ENCODE measurements around the gene TRIP13.
"Not testable (repeated sequence)": the region's sequence is repeated elsewhere in the genome, so short reads cannot be mapped to it uniquely, and the experiment has no call there.

Gene TRIP13

GRCh38 chr5:921456-922435, 29.1 kb downstream of the TRIP13 start:
- no peak for DNase-seq

- DNase-seq = no peak
Measured at GRCh38 chr5:922436-923280, 30.0 kb downstream of the TRIP13 start.

- peak; percentile 77 for DNase-seq
Measured at GRCh38 chr5:923281-923873, 30.7 kb downstream of the TRIP13 start.

- DNase-seq = peak; percentile 36
Measured at GRCh38 chr5:926417-927171, 33.9 kb downstream of the TRIP13 start.

GRCh38 chr5:927172-928015, 34.7 kb downstream of the TRIP13 start:
- DNase-seq = no peak

- DNase-seq = not testable (repeated sequence)
Measured at GRCh38 chr5:929182-929581, 36.5 kb downstream of the TRIP13 start.

- DNase-seq = no peak
Measured at GRCh38 chr5:929596-929995, 36.9 kb downstream of the TRIP13 start.

- DNase-seq = no peak
Measured at GRCh38 chr5:930866-931265, 38.2 kb downstream of the TRIP13 start.

GRCh38 chr5:931570-932145, 39.0 kb downstream of the TRIP13 start:
- DNase-seq = no peak

- no peak for DNase-seq
Measured at GRCh38 chr5:932151-932627, 39.5 kb downstream of the TRIP13 start.

- DNase-seq = no peak
Measured at GRCh38 chr5:932628-933250, 40.1 kb downstream of the TRIP13 start.

GRCh38 chr5:933251-933861, 40.7 kb downstream of the TRIP13 start:
- no peak for DNase-seq

- DNase-seq = not testable (repeated sequence)
Measured at GRCh38 chr5:933951-934350, 41.3 kb downstream of the TRIP13 start.

- DNase-seq = not testable (repeated sequence)
Measured at GRCh38 chr5:934381-934967, 41.8 kb downstream of the TRIP13 start.

- no peak for DNase-seq
Measured at GRCh38 chr5:935510-936084, 42.9 kb downstream of the TRIP13 start.

- DNase-seq = no peak
Measured at GRCh38 chr5:936149-937144, 43.8 kb downstream of the TRIP13 start.

GRCh38 chr5:937151-937924, 44.7 kb downstream of the TRIP13 start:
- no peak for DNase-seq
